HG03066 (cell line): Measurements from ENCODE around the gene SCNM1.

ENCODE experiments used
- ATAC-seq: cut with Tn5 transposase; IDR thresholded peaks from one replicate; pipeline ENCODE4 v1.9.1; 2021; ENCODE audit warnings: low read depth; ENCODE audit not compliant: unreplicated experiment

Gene SCNM1, protein sequence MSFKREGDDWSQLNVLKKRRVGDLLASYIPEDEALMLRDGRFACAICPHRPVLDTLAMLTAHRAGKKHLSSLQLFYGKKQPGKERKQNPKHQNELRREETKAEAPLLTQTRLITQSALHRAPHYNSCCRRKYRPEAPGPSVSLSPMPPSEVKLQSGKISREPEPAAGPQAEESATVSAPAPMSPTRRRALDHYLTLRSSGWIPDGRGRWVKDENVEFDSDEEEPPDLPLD

DNA sequence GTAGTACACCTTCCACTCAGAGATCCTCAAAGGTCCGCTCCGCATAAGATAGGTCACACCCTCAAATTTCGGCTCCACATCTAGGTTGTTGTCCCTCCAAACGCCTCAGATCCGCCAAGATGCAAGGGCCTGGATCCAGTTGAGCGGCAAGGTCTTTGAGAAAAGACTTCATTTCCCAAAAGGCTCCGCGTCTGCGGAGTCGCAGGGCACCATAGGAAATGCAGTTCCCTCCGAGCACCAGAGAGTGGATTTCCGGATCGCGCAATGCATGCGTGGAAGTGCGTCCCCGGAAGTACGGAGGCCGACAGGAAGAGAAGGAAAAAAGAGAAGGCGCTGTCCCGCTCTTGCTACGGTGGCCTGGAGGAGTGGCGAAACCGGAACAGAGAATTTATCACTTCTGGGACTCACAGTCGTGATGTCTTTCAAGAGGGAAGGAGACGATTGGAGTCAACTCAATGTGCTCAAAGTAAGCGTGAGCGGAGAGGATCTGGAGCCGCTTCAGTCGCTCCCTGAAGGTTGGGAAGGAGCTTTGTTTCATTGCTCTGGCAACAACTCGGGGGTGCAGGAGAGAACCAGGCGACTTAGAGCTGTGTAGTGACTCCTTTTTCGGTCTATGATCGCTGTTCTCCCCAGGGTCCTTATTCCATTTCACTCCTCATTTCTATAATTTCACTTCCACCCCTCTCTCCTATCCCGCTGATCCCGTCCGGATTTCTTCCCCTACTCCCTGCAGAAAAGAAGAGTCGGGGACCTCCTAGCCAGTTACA is at the start of gene SCNM1, which contains the start of gene LYSMD1:
Gene SCNM1 (plus strand): TSS at position 407 of the 767 bp plus-strand sequence. CDS start 9 bp downstream, at position 416.
Gene LYSMD1 (minus strand): TSS at position 165 of the 767 bp plus-strand sequence. CDS start 644 bp downstream, outside the sequence.
- ATAC-seq, result peak; percentile 89

DNA sequence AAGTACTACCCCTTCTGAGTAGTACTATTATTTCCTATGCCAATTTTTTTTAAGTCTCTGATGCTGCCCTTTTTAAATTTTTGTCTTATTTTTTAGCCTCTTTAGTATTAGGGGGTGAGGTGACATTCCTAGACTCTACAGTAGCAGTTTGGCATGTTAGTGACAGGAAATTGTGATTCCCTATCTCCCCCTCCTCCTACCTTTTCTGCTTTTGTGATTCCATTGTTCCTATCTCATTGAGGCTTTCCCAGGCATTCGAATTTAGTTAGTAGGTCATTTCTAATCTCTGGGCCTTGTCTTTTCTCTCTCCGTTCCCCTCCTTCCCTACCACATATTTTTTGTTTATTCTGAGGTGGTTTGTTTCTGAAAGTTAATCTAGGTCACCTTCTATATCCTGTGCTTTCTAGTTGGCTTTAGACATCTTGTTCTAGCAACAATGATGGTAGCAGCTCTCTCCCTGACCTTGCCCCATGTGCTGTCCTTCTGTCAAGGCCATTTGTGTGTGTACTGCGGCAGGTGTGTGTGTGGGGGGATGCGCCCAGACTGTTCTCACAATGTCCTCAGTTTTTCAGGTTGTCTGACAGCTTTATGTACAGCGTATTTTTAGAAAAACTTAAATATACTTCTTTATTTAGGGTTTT is 41.1 kb upstream of the SCNM1 start:
- ATAC-seq, result no peak

DNA sequence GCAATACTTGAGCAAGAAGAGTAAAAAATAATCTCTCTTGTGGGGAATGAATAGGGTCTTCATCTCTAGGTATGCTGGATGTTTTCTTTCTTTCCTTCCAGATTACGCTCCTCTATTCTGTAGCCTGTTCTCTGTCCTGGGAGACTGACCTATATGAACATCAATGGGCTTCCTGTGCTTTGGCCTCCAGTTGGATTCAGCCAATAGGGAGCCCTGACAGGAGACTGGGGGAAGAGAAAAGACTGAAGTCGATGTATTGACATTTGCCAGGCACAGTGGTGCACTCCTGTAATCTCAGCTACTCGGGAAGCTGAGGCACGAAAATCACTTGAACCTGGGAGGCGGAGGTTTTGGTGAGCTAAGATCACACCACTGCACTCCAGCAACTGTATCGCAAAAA is 37.1 kb upstream of the SCNM1 start:
- ATAC-seq, result no peak

DNA sequence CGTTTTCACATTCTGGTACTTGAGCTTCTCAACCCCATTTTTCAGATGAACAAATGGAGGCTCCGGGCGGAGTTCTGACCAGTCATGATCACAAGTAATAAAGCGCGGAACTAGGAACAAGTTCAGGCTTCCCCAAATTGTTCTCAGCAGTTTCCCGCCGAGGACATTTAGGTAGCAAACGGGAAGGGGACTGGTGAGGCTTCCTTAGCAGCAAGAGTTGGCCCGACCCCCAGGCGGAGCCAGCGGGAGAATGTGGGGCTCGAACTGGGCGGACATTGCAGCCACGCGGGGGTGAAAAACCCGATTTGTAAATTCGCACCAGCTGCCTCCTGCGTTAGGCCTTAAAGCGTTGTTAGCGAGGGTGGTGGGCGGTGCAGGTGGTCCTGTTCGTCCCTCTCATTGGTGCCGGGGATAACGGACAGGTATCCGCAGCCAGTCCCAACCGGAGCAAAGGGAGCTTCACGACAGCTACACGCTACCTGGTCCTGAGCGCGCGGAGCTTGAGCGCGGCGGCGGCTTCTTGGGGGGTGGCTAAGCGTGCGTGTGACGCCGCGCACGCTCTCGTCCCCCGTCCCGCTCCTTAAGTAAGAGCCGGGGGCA is 34.9 kb upstream of the SCNM1 start:
- ATAC-seq, result no peak

DNA sequence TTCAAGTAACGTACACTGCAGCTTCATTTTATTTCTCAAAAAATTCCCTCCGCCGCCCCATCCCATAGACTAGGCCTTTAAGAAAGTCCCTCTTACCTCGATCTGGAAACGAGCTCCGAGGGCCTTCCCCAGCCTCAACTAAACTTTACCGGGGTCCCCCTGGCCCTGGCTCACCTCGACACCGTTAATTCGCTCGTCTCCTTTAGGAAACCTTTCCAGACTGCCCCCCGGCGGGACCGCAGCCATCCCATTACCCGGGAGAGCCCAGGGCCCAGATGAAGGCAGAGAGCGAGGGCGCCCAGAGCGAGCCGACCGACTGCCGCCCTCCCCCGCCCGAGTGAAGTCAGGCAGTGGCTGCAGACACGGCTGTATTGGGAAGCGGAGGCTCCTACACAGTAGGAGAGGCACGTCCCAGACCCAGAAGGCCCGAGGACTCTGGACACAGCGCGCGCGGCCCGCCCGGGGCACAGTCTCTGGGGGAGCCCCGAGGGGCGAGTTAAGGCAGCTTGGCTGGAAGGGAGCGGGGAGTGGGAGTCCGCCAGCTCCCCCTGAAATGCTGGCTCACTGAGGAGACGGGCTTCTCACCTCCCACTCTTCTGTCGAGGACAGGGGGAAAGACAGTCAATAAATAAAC is 34.1 kb upstream of the SCNM1 start:
- no peak for ATAC-seq

DNA sequence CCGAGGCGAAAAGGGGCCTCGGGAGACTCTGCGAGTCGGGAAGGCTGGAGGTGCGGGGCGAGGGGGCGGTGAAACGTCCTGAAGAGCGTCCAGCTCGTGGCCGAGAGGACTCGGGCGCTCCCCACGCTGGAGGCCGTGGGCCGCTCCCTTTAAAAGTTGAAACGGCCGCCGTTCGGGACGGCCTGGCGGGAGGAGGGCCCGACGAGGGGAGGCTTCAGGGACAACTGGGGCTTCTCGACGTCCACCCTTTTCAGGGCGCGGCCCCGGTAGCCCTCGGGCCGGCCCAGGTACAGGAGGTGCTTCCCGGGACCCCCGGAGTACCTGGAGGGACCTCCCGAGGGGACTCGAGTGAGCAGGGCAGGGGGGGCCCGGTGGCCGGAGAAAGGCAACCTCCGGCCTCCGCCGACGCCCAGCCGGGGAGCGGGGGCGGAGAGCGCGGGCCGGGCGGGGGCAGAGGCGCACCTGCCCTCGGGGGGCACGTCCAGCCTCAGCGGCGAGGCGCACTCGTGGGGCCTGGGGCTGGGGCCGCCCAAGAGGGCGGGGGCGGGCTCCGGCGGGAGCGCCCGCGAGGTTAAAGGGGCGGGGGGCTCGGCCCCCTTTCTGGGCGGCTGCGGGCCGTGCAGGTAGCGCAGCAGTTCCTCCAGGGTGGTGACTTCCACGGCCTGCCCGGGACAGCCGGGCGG is 33.5 kb upstream of the SCNM1 start:
- ATAC-seq, result no peak

DNA sequence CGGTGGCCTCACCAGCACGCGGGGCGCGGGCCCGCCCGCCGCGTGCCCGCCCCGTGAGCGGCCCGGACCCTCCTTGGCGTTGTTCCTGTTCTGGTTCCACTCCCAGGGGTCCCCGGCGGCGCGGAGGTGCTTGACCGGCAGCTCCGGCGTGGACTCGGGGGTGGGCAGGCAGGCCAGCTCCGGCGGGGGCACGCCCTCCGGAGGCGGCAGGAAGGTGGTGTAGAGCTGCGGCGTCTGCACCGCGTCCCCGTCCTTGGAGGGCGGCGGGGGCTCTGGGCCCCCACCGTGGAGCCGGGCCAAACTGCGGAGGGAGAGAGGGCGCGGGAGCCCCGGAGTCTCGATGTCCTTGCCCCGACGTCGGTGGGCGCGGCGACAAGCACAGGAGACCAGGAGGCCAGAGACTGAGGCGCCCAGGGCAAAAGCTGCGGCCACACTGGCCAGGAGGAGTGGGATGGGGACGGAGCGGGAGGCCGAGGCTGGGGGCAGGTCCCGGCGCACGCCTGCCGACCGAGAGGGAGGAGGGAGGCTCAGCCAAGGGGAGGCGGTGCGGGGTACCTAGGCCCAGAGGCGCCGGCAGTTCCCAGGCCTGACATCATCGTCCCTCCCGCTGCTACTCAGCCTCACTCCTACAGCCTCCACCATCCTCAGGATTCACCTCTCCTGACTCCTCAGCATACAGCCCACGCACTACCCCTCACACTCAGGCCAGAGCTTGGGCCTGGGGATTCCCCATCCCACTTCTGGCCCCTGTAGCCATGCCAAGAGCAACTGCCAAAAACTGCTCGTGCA is 32.7 kb upstream of the SCNM1 start:
- no peak for ATAC-seq

DNA sequence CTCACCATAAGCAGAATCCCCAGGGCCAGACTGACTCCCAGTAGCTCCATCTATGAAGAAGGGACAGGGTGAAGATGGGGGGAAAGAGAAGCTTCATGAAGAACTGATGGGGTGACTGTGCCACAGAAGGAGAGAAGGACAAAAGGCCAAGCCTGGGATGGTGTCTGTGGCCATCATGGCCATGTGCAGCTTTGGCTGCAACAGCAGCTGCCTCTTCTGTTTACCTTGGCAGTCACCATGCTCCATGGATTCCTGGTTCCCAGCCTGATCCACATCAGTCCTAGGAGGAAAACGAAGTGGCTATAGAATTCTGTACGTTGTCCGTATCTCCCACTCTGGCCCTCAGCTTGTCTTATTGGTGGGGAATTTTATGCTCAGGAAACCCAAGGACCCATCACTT is 31.5 kb upstream of the SCNM1 start:
- no peak for ATAC-seq

DNA sequence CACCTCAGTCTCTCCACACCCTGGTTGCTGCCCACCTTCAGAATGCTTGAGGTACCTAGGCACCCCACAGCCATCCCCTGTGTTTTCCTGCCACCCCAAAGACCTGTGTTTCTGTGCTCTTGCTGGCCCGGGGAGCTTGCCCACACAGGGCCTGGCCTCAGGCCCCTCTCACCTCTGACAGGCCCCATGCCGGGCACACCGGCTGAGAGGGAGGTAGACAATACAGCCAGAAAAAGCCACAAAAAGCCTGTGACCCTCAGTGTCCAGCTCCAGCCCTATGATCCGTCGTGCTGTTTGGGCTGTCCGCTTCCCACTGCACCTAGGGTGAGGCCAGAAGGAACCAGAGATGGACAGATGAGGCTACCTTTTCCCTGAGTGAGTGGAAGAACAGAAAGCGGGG is 31.0 kb upstream of the SCNM1 start:
- no peak for ATAC-seq

DNA sequence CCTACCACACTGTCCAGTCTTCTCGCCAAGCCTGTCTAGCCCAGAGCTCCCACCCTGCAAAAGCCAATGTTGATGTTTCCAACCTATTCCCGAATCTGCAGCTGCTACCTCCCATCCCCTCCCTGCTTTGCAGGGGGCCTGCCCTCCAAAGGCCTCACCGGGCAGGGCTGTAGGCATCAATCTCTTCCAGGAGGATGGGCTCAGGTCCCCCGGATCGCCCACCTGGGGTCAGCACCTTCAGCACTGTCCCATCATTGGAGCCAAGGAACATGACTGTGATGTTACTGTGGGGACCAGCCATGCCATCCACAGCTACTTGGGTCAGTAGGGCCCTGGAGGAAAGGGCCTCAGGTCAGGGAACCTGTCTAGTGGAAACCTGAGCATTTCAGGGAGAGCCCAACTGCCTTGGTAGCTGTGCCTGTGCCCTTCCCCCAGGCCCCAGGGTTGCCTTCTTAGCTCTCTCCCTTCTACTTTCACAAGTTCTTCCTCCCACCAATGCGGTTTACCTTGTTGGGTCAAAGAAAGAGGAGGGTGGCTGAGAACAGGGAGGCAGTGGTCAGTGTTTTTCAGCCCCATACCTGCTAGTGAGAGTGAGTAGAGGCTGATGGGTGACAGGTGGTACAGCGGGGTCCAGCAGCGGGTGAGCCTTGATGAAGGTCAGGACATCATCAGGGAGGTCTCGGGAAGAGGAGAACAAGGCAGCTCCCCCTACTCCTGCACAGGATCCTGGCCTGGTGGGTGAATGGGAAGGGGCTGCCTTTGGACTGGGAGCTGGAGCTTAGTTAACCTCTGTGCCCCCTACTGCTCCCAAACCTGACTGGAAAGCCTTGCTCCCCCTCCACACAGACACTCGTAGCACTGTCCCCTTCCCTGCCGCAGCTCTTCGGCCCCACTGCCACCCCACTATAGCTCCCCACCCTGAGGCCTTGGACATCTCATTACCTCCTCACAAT is 30.2 kb upstream of the SCNM1 start:
- ATAC-seq, result no peak

DNA sequence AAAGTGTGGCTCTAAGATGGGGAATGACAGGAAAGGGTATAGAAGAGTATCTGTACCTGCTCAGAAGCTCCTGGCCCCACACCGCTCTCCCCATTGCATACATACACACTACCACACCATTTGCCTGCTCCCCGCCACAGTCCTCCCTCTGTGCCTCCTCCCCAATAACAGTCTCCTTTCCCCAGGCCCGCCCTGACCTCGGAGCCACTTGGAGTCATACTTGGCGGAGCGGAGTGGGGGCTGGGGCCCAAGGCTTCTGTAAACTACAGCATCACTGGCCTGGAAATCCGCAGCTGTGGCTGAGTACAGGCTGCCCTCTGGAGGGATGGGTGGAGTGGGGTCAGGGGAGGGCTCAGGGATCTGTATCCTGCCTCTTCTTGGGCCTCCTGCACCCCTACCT is 28.2 kb upstream of the SCNM1 start:
- no peak for ATAC-seq

DNA sequence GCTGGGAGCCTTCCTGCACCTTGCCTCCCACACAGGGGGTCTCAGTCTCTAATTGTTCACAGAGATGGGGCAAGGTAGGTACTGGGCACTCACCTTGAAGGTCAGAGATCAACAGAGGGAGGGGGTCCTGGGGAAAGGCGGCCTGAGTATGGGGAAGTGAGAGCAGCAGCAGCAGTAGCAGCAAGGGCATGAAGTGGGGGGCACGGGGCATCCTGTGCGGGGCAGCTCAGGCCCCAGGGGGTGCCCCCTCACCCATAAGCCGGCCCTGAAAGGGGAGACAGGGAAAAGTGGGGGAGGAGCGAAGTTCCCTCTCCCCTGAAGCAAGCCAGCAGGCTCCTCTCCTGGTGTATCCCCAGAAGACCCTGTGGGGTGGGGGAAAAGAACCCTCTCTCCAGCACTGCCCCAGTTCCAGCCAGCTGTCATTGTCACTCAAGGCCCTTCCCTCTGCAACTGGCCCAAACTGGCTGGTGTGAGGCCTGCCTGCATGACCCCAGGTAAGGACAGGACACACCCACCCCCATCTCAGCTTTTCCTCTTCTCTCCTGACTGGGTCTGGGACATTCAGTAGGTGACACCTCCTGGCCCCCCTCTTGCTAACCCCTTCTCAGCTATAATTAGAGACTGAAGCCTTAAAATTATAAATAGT is 23.4 kb upstream of the SCNM1 start:
- ATAC-seq, result no peak

DNA sequence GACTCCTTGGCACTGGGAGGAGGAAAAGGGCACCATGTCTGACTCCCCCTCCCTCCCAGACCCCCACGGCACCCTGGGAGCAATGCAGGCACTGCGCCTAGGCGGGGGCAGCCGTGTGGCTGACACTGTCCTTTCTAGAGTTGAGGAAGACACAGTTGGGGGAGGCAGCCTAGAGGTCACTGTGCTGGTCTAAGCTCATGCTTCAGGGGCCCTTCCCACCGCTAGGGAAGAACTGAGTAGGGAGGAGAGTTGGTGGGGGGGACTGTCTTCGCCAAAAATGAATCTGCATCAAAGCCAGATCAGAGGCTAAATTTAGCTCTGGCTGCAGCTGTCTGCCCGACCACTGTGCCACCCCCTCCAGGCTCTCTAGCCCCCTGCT is 22.9 kb upstream of the SCNM1 start:
- ATAC-seq, result no peak

DNA sequence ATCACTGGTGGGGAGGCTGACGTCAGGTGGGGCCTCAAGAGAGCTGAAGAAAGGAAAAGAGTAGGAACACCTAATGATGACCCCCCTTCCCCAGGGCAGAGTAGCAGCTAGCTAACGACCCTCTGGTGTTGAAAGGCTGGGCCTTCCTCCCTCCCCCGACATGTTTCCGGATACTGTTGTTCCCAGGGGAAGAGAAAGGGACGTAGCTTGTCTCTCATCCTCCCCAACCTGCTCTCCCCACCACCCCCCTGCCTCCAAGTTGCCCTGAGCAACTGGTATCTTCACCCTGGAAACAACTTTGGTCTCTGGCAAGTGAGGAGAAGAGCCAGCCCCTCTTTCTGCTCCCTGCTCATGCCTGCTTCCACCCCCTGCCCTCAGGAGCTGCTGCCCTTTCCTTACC is 22.0 kb upstream of the SCNM1 start:
- ATAC-seq, result no peak

DNA sequence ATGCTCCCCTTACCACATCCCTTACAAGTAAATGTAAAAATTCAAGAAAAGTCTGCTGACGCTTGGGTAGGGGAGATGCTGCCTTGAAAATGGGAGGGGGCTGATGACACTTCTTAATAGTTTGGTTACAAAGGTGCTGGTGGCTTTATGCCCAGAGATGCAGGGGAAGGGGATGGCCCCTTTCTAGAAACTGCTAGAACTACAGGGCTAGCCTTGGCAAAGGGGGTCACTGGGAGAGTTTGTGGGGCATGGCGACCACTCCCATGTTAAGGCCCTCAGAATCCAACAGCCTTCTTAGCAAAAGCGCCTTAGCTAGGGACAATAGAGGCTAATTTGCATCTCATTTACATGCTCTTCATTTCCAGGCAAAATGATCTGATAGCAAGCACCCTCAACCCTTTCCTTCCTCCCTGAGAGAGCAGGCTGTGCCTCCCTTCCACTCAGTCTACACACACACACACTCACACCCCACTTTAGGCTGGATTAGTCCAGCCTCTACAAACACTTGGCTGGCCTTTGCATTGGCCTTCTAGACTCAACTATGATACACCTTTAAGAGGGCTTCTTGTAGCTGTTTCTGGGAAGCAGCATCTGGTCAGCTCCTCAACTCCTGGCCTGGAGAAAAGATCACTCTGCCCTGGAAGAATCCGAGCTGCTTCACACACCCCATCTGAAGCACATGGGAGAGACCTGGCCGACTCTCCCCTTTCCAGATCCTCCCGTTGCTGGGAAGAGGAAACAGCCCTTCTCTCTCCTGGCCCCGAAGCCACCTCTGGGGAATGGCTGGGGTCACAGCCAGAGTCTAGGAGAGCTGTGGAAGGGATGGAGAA is 21.3 kb upstream of the SCNM1 start:
- ATAC-seq, result no peak

DNA sequence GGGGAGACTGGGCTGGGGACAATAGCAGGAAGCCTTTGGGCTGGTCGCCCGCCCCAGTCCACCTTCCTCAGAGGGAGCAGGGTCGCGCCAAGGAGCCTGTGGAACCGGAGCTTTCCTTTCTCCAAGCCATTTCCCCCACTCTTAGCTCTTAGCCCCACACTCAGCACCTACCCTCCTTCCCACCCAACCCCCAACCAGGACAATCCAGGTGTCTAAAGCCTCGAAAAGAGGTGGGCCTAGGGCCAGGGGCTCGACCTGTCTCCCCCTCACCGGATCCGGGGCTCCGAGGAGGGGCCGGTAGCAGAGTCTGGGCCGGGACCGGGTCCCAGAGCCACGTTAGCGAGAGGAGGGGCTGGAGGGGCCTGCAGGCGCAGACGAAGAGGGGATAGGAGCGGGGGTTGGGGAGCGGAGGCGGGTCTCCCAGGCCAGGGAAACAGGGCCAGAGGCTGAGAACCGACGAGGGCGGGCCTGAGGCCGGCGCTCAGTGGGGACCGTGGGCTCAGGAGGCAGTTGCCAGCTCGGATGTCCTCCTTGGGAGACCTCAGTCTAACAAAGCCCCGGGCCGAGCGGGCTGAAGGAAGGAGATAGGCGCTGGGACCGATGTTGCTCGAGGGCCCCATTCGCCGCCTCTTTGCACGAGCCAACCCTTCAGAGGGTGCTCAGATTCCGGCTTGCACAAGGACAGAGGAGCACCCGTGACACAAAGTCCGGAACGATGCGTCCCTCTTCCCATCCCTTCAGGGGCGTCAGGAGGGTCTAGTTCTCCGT is 20.5 kb upstream of the SCNM1 start:
- ATAC-seq, result no peak
